ENCODE results near the gene CBX5. TPM values are rescaled to one million over a fixed set of nuclear protein-coding genes. Genes with fewer than 3 reads are reported as not detected.
"Not testable (repeated sequence)": the region's sequence is repeated elsewhere in the genome, so short reads cannot be mapped to it uniquely, and the experiment has no call there.

Gene CBX5
- total RNA-seq, 1 donor from 2014 or later, result 36.4 TPM

- DNase-seq (ENCODE audit: low read depth, low spot score), result no peak
Measured at GRCh38 chr12:54199034-54199433, 80.9 kb downstream of the CBX5 start.

GRCh38 chr12:54197431-54197909 lies 82.5 kb downstream of the CBX5 start:
- DNase-seq (ENCODE audit: low read depth, low spot score), result no peak

GRCh38 chr12:54197010-54197409 lies 82.9 kb downstream of the CBX5 start:
- DNase-seq (ENCODE audit: low read depth, low spot score), result no peak

GRCh38 chr12:54196396-54196795 lies 83.5 kb downstream of the CBX5 start:
- no peak for DNase-seq (ENCODE audit: low read depth, low spot score)

GRCh38 chr12:54195737-54196347 lies 84.1 kb downstream of the CBX5 start:
- DNase-seq (ENCODE audit: low read depth, low spot score), result no peak

- no peak for DNase-seq (ENCODE audit: low read depth, low spot score)
Measured at GRCh38 chr12:54195080-54195736, 84.7 kb downstream of the CBX5 start.

GRCh38 chr12:54194611-54195010 lies 85.3 kb downstream of the CBX5 start:
- not testable (repeated sequence) for DNase-seq (ENCODE audit: low read depth, low spot score)

- no peak for DNase-seq (ENCODE audit: low read depth, low spot score)
Measured at GRCh38 chr12:54193434-54193833, 86.5 kb downstream of the CBX5 start.

- DNase-seq (ENCODE audit: low read depth, low spot score), result peak; percentile 55
Measured at GRCh38 chr12:54191550-54192022, 88.3 kb downstream of the CBX5 start.

GRCh38 chr12:54191126-54191525 lies 88.8 kb downstream of the CBX5 start:
- no peak for DNase-seq (ENCODE audit: low read depth, low spot score)

- DNase-seq (ENCODE audit: low read depth, low spot score), result no peak
Measured at GRCh38 chr12:54189198-54189539, 90.8 kb downstream of the CBX5 start.

- no peak for DNase-seq (ENCODE audit: low read depth, low spot score)
Measured at GRCh38 chr12:54187075-54187474, 92.8 kb downstream of the CBX5 start.

- DNase-seq (ENCODE audit: low read depth, low spot score), result no peak
Measured at GRCh38 chr12:54185919-54186318, 94.0 kb downstream of the CBX5 start.

GRCh38 chr12:54185297-54185696 lies 94.6 kb downstream of the CBX5 start:
- not testable (repeated sequence) for DNase-seq (ENCODE audit: low read depth, low spot score)

GRCh38 chr12:54184024-54184805 lies 95.7 kb downstream of the CBX5 start:
- no peak for DNase-seq (ENCODE audit: low read depth, low spot score)

- no peak for DNase-seq (ENCODE audit: low read depth, low spot score)
Measured at GRCh38 chr12:54182981-54183380, 96.9 kb downstream of the CBX5 start.

GRCh38 chr12:54182086-54182485 lies 97.8 kb downstream of the CBX5 start:
- no peak for DNase-seq (ENCODE audit: low read depth, low spot score)

Other genes starting within 250 kb of the CBX5 start
- not detected in 2 replicates for gene HOXC5, start 247.1 kb downstream of the CBX5 start, total RNA-seq
- gene HOXC4, start 226.3 kb downstream of the CBX5 start, total RNA-seq, result not detected in 2 replicates
- 19.4 and 20.6 TPM in 2 replicates for gene SMUG1, start 91.1 kb downstream of the CBX5 start, total RNA-seq
- gene HNRNPA1, start 604 bp upstream of the CBX5 start, total RNA-seq, result 569 and 659 TPM in 2 replicates
- not detected in 2 replicates for gene NFE2, start 20.9 kb upstream of the CBX5 start, total RNA-seq
- gene COPZ1, start 45.0 kb upstream of the CBX5 start, total RNA-seq, result 108 and 131 TPM in 2 replicates
- not detected in 2 replicates for gene GPR84, start 84.4 kb upstream of the CBX5 start, total RNA-seq
- 0.74 and 0.79 TPM in 2 replicates for gene ZNF385A, start 104.6 kb upstream of the CBX5 start, total RNA-seq
- 848 and 1,153 TPM in 2 replicates for gene ITGA5, start 139.1 kb upstream of the CBX5 start, total RNA-seq
- not detected in 2 replicates for gene GTSF1, start 193.5 kb upstream of the CBX5 start, total RNA-seq
- gene NCKAP1L, start 217.6 kb upstream of the CBX5 start, total RNA-seq, result under 0.01 and 0.26 TPM in 2 replicates